NCI-H2107 treated with DMSO at 0.1 percent for 48 hours (cell line): ENCODE results near the gene SLC22A14.
"Not testable (repeated sequence)": the region's sequence is repeated elsewhere in the genome, so short reads cannot be mapped to it uniquely, and the experiment has no call there.

Experiments
- DNase-seq: peaks from one replicate; lab custom pipeline; 2025; ENCODE audit not compliant: unreplicated experiment; lab: John Stamatoyannopoulos, UW

SLC22A14 gene

DNA sequence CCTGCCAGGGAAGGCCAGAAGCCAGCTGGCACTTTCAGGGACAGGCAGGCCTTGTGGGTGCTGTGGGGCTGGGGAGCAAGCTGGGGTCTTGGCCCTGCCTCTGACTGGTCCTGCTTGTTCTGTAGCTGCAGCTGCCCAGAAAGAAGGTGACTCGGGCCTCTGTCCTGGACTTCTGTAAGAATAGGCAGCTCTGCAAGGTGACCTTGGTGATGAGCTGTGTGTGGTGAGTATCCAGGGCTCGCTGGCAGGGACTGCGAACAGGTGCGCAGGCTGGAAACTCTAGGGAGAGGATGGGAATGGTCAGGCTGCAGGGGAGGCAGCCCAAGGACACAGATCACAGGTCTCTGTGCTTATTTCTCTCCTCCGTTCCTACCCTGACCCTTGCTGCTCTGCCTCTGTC is 31.2 kb downstream of the SLC22A14 start:
- DNase-seq = no peak

DNA sequence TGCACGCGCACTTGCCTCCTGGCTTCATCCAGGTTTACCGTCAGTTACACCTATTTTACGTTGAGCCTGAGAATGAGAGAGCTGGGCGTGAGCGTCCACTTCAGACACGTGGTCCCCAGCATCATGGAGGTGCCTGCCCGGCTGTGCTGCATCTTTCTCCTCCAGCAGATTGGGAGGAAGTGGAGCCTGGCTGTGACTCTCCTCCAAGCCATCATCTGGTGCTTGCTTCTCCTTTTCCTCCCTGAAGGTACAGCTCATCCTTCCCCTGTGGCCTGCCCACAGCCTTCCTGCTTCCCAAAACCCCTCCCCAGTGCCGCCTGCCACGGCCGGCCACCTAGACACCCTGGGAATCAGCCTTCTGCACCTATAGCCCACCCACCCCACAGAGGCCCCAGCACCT is 31.6 kb downstream of the SLC22A14 start:
- DNase-seq = no peak

- DNase-seq = no peak
Measured at GRCh38 chr3:38314112-38314763, 32.1 kb downstream of the SLC22A14 start.

DNA sequence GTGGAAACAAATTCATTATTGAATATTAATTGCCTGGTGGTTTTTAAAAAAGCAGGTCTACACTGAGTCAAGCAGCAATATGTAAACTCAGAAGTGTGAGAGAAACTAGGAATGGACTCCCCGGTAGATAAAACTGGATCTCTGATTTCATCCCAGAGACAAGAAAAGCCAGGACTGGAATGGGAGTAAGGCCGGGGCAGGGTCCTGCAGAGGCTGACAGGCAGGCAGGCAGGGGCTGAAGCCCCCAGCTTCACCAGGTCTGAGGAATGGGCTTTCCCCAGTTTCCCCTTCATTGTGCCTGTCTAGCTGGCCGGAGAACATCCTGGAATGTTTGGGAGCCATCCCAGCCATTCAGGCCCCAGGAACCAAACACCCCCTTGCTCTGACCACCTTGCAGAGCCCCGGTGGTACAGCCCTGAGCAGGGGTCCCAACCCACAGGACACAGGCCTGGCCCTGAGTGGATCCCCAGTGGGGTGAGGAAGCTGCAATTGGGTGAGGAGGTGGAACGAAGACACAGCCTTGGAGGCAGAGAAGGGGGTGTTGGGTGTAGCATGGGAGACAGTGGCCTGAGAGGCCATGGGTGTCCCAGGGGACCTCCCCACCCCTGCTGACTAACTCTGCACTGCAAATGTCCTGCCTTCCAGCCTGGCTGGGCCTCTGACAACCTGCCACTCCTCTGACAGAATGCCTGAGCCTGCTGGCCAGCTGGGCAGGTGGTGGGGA is 32.8 kb downstream of the SLC22A14 start:
- no peak for DNase-seq

DNA sequence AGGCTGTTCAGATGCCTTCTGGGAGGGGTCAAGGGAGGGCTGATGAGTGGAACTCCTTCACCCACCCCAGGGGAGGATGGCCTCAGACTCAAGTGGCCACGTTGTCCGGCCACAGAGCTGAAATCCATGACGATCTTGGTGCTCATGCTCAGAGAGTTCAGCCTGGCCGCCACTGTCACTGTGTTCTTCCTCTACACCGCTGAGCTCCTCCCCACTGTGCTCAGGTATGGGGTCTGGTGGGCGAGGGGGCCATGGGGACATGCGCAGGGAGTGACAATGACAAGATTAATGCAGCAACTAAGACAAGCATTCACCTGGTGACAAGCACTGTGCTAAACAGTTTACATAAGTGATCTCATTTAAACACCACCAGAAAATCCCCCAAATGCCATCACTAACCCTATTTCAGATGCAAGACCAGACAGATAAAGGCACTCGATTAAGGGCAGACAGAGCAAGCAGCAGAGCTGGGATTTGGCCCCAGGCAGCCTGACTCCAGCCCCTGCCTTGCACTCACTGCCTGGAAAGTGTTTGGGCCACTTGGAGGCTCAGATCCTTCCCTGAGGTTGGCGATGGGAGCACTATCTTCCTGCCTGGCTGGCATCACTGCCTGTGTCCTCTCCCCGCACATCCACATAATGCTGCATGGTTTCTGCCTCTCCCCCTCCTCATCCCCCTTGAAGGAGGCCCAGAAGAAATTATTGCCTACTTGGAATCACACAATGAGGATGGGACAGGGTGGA is 33.6 kb downstream of the SLC22A14 start:
- DNase-seq = no peak

DNA sequence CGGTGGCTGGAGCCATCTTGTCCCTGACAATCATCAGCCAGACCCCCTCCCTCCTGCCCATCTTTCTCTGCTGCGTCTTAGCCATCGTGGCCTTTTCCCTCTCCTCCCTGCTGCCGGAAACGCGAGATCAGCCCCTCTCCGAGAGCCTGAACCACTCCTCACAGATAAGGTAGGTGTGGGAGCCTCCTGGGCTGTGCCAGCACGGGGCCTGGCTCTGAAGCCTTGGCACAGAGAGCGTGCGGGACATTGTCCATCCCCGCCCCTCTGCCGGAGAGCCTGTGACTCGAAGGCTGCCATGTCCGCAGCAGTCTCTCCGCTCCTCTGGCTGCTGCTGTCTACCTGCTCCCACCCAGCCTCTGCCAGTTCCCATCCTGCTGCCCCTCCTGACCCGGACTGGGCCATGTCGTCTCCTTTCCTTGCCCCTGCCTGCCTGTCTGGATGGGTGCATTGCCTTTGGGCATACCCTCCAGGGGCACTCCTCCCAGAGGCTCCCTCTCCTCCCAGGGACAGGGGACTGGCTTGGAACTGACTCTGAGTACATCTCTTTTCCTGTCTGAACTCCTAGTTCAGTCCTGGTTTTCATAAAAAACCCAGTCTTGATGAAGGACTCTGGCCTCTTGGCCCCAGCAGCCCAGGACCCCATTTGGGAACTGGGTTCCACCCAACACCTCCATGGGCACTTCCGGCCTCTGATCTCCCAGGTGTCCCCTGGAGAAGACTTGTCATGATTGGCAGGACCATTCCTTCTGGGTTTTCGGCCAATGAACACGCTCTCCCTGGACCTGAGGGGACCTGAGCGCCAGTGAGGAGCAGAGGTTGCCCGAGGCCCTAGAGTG is 34.5 kb downstream of the SLC22A14 start:
- no peak for DNase-seq

DNA sequence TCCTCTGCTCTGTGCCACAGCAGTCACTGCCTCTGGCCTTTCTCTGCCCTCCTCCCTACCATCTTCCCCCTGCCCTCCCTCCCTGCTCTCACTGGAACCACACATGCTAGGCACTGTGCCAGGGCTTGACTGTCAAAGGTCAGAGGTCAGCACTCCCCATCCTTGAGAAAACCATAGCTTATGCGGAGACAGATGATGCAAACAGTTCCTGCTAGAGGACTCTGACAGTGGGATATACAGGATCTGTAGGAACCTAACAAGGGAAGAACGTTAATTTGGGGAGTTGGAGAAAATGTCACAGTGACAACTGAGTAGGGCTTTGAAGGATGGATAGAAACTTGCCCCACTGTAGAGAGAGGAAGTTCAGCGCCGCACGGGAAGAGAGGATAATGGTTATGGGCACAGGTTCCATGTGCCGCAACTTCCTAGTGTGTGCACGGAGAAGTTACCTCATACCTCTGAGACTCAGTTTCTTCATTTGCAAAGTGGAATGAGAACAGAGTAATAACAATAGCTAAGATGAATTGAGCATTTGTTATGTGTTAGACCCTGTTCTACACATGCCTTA is 35.2 kb downstream of the SLC22A14 start:
- DNase-seq = no peak

- DNase-seq = no peak
Measured at GRCh38 chr3:38318766-38319671, 36.9 kb downstream of the SLC22A14 start.

GRCh38 chr3:38320638-38321037 is 38.5 kb downstream of the SLC22A14 start:
- not testable (repeated sequence) for DNase-seq

- DNase-seq = no peak
Measured at GRCh38 chr3:38323060-38323459, 41.0 kb downstream of the SLC22A14 start.

GRCh38 chr3:38325256-38325655 is 43.2 kb downstream of the SLC22A14 start:
- DNase-seq = no peak

GRCh38 chr3:38327335-38328009 is 45.4 kb downstream of the SLC22A14 start:
- no peak for DNase-seq

DNA sequence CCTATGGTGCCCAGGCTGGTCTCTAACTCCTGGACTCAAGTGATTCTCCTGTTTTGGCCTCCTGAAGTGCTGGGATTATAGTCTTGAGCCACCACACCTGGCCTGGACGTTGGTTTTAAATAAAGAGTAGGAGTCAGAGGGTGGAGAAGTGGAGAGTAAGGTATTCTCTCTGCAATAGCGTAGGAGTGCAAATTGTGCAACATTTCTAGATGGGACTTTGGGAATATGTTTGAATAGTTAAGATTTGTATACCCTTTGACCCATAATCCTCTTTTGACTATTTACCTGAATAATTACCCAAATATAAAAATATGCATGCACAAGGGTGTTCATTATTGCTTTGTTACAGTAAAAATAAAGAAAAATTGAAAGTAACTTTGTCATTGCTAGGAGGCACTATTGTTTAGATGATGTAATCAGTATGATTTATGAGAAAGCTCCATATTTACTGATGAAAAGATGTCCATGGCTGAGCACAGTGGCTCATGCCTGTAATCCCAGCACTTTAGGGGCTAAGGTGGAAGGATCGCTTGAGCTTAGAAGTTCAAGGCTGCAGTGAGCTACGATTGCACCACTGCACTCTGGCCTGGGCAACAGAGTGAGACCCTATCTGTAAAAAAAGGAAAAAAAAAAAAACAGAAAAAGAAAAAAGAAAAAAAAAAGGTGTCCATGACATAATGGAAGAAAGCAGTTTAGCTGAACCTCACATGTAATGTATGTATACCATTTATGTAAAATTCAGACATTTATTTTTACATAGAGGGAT is 49.3 kb downstream of the SLC22A14 start:
- no peak for DNase-seq

DNA sequence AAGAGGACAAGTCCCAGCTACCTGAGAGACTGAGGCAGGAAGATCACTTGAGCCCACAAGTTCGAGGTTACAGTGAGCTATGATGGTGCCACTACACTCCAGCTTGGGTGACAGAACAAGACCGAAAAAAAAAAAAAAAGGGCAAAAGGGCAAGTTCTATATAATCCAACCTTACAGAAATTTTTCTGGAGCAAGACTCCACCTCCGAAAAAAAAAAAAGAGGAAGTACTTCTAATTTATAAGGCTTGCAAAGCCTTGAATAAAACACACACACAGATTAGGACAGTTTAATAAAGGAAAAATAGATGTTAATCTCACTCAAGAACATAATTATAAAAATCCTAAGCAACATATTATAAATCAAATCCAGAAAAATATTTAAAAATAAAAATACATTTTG is 50.1 kb downstream of the SLC22A14 start:
- no peak for DNase-seq

DNA sequence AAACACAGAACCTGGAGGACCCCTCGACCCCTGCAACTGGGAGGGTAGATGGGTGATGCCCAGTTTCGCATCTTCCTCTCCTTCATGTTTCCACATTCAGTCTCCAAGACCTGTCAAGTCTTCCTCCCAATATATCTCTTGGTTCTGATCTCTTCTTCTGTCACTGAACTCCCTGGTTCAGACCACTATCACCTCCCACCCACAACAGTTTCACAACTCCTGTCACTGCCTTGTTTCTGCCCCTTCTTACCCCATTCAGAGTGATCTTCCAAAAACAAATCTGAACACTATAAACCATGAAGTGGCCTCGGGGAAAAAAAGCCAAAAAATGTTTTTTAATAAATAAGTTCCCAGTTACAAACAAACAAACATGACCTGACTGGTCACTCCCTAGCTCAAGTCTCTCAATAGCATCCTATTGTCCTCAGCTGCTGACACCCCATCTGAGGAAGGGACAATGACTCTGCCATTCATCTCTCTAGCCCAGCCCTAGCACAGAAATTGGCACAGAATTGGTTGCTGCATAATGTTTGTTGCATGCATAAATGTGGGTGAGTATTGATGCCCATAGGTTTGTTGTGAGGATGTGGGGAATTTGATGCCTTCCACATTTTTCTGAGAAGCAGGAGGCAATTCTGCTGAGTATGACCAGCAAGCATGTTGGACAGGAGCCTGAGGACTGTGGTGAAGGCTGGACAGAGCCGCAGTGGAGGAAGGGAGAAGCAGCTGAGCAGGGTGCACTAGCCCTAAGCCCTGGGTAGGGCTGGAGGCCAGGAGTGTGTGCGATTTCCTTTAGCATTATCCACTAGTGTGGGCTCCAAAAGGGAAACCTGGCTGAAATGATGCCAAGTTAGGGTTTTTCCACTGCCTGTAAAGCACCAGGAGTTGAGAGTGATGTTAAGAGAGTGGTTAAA is 52.3 kb downstream of the SLC22A14 start:
- no peak for DNase-seq

GRCh38 chr3:38335263-38335662 is 53.2 kb downstream of the SLC22A14 start:
- no peak for DNase-seq

DNA sequence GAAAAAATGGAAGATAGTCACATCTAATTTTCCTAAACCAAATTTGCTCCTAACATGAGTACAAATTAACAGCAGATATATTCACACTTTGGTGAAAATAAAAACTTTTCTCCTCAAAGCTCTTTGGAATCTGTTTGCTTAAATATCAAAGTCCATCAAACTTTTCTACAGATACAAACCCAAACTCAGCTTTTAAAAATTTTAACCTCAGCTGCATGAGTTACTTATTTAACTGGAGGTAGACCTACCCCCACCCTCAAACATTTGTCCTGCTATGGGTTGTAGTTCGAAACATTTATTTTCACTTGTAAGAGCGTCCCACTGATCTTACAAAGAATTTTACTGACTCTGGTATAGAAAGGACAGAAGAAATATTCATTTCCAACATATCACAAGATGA is 55.6 kb downstream of the SLC22A14 start:
- no peak for DNase-seq
